OCI-LY3 (cell line): ENCODE data around the gene CFB.

Experiments
- EZH2phosphoT487 ChIP-seq: fragments of 200-600 bp; shearing (Covaris generic); IDR thresholded peaks from 2 replicates; pipeline ENCODE4 v1.6.1; 2018; ENCODE audit warnings: antibody characterized with exemption, mixed run types, low read depth
- TF ChIP-seq, protein P1 (sequence below): fragments of 200-600, 300-600 bp; sonication (generic); IDR thresholded peaks from 2 replicates; pipeline ENCODE4 v1.5.1; 2014; ENCODE audit warnings: antibody characterized with exemption, low read length, low read depth

DNA sequence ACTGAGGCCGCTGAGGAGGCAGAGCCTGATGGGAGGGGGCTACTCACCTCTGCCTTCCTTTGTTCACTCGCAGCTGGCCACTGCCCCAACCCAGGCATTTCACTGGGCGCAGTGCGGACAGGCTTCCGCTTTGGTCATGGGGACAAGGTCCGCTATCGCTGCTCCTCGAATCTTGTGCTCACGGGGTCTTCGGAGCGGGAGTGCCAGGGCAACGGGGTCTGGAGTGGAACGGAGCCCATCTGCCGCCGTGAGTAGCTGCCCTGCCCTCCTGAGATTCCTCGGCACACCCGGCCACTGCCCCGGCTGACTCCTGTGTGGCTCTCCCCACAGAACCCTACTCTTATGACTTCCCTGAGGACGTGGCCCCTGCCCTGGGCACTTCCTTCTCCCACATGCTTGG is 12.4 kb upstream of the CFB start:
- TF ChIP-seq, protein P1, sequence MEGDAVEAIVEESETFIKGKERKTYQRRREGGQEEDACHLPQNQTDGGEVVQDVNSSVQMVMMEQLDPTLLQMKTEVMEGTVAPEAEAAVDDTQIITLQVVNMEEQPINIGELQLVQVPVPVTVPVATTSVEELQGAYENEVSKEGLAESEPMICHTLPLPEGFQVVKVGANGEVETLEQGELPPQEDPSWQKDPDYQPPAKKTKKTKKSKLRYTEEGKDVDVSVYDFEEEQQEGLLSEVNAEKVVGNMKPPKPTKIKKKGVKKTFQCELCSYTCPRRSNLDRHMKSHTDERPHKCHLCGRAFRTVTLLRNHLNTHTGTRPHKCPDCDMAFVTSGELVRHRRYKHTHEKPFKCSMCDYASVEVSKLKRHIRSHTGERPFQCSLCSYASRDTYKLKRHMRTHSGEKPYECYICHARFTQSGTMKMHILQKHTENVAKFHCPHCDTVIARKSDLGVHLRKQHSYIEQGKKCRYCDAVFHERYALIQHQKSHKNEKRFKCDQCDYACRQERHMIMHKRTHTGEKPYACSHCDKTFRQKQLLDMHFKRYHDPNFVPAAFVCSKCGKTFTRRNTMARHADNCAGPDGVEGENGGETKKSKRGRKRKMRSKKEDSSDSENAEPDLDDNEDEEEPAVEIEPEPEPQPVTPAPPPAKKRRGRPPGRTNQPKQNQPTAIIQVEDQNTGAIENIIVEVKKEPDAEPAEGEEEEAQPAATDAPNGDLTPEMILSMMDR, result no peak
- no peak for TF ChIP-seq EZH2phosphoT487
